K562 (cell line): ENCODE data around the gene NPM3.

Experiments
- HCFC1 ChIP-seq: IDR thresholded peaks from 2 replicates; pipeline ENCODE4 v1.6.1; 2012; ENCODE audit warnings: low read depth, low read length, improper control_type of control experiment
- TF ChIP-seq, protein P1 (sequence below): fragments of 450-650 bp; IDR thresholded peaks from 2 replicates; pipeline ENCODE4 v1.6.1; 2016; ENCODE audit warnings: borderline replicate concordance

GRCh38 chr10:101741938-101742337 is 41.3 kb downstream of the NPM3 start:
- no peak for TF ChIP-seq HCFC1
- TF ChIP-seq, protein P1, sequence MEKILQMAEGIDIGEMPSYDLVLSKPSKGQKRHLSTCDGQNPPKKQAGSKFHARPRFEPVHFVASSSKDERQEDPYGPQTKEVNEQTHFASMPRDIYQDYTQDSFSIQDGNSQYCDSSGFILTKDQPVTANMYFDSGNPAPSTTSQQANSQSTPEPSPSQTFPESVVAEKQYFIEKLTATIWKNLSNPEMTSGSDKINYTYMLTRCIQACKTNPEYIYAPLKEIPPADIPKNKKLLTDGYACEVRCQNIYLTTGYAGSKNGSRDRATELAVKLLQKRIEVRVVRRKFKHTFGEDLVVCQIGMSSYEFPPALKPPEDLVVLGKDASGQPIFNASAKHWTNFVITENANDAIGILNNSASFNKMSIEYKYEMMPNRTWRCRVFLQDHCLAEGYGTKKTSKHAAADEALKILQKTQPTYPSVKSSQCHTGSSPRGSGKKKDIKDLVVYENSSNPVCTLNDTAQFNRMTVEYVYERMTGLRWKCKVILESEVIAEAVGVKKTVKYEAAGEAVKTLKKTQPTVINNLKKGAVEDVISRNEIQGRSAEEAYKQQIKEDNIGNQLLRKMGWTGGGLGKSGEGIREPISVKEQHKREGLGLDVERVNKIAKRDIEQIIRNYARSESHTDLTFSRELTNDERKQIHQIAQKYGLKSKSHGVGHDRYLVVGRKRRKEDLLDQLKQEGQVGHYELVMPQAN = no peak
